ENCODE data around the gene PPP1R9A. TPM values are rescaled to one million over a fixed set of nuclear protein-coding genes. Genes with fewer than 3 reads are reported as not detected.

The PPP1R9A gene
- total RNA-seq, 1 experiment from 2014 or later: not detected

- H3K27me3 ChIP-seq (ENCODE audit: low read length): no peaks in the 10 kb centered on the region
- H3K4me3 ChIP-seq (ENCODE audit: low read length): no peak overlapping the region
- DNase-seq: no peak
- no peak overlapping the region for H2AFZ ChIP-seq (ENCODE audit: low read length)
- H3K27ac ChIP-seq (ENCODE audit: low read length): no peak overlapping the region
- no peak overlapping the region for H3K4me2 ChIP-seq (ENCODE audit: low read depth, low read length, poor library complexity, severe bottlenecking)
- H3K9ac ChIP-seq (ENCODE audit: low read length): no peak overlapping the region
- H3K9me3 ChIP-seq (ENCODE audit: low read length): no peaks in the 10 kb centered on the region
- no peaks in the 10 kb centered on the region for H3K4me1 ChIP-seq (ENCODE audit: low read length)
- no peaks in the 10 kb centered on the region for H3K36me3 ChIP-seq (ENCODE audit: insufficient read depth, low read length)
- H3K79me2 ChIP-seq (ENCODE audit: low read length): no peaks in the 10 kb centered on the region
- H3K9me2 ChIP-seq (replicated peaks; ENCODE audit: insufficient read depth, low read length): no peaks in the 10 kb centered on the region
- no peaks in the 10 kb centered on the region for H4K20me1 ChIP-seq (ENCODE audit: insufficient read depth, low read depth, low read length)
Measured at GRCh38 chr7:95321720-95322119, 414.3 kb downstream of the PPP1R9A start.

- no peaks in the 10 kb centered on the region for H3K79me2 ChIP-seq (ENCODE audit: low read length)
- H3K9me2 ChIP-seq (replicated peaks; ENCODE audit: insufficient read depth, low read length): no peaks in the 10 kb centered on the region
- H3K9ac ChIP-seq (ENCODE audit: low read length): no peak overlapping the region
Measured at GRCh38 chr7:95322396-95322795, 415.0 kb downstream of the PPP1R9A start.

GRCh38 chr7:95322854-95323253 is 415.5 kb downstream of the PPP1R9A start:
- H3K9me2 ChIP-seq (replicated peaks; ENCODE audit: insufficient read depth, low read length): no peaks in the 10 kb centered on the region
- no peak overlapping the region for H3K9ac ChIP-seq (ENCODE audit: low read length)
- H3K9me3 ChIP-seq (ENCODE audit: low read length): no peaks in the 10 kb centered on the region
- H3K4me3 ChIP-seq (ENCODE audit: low read length): no peak overlapping the region
- no peaks in the 10 kb centered on the region for H3K27me3 ChIP-seq (ENCODE audit: low read length)
- no peaks in the 10 kb centered on the region for H4K20me1 ChIP-seq (ENCODE audit: insufficient read depth, low read depth, low read length)
- no peaks in the 10 kb centered on the region for H3K36me3 ChIP-seq (ENCODE audit: insufficient read depth, low read length)
- H2AFZ ChIP-seq (ENCODE audit: low read length): no peak overlapping the region
- no peak for DNase-seq
- H3K4me1 ChIP-seq (ENCODE audit: low read length): no peaks in the 10 kb centered on the region
- H3K79me2 ChIP-seq (ENCODE audit: low read length): no peaks in the 10 kb centered on the region
- H3K27ac ChIP-seq (ENCODE audit: low read length): no peak overlapping the region
- no peak overlapping the region for H3K4me2 ChIP-seq (ENCODE audit: low read depth, low read length, poor library complexity, severe bottlenecking)

More at GRCh38 chr7:95322396-95322795, 415.0 kb downstream of the PPP1R9A start:
- no peaks in the 10 kb centered on the region for H3K4me1 ChIP-seq (ENCODE audit: low read length)
- no peaks in the 10 kb centered on the region for H3K9me3 ChIP-seq (ENCODE audit: low read length)
- no peaks in the 10 kb centered on the region for H3K36me3 ChIP-seq (ENCODE audit: insufficient read depth, low read length)
- H3K4me2 ChIP-seq (ENCODE audit: low read depth, low read length, poor library complexity, severe bottlenecking): no peak overlapping the region
- H4K20me1 ChIP-seq (ENCODE audit: insufficient read depth, low read depth, low read length): no peaks in the 10 kb centered on the region
- DNase-seq: no peak
- H3K4me3 ChIP-seq (ENCODE audit: low read length): no peak overlapping the region
- H3K27ac ChIP-seq (ENCODE audit: low read length): no peak overlapping the region
- no peaks in the 10 kb centered on the region for H3K27me3 ChIP-seq (ENCODE audit: low read length)
- no peak overlapping the region for H2AFZ ChIP-seq (ENCODE audit: low read length)

- Histone ChIP-seq H2AFZ (ENCODE audit: low read length) (no peak overlapping the region), H4K20me1 (ENCODE audit: insufficient read depth, low read depth, low read length) (no peaks in the 10 kb centered on the region), H3K9ac (ENCODE audit: low read length) (no peak overlapping the region), H3K4me2 (ENCODE audit: low read depth, low read length, poor library complexity, severe bottlenecking) (no peak overlapping the region), H3K4me3 (ENCODE audit: low read length) (no peak overlapping the region), H3K79me2 (ENCODE audit: low read length) (no peaks in the 10 kb centered on the region), H3K4me1 (ENCODE audit: low read length) (no peaks in the 10 kb centered on the region), H3K27me3 (ENCODE audit: low read length) (no peaks in the 10 kb centered on the region), H3K36me3 (ENCODE audit: insufficient read depth, low read length) (no peaks in the 10 kb centered on the region), H3K9me3 (ENCODE audit: low read length) (no peaks in the 10 kb centered on the region), H3K9me2 (replicated peaks; ENCODE audit: insufficient read depth, low read length) (no peaks in the 10 kb centered on the region), H3K27ac (ENCODE audit: low read length) (no peak overlapping the region)
- DNase-seq: no peak
Measured at GRCh38 chr7:95323410-95324129, 416.2 kb downstream of the PPP1R9A start.

GRCh38 chr7:95324431-95324830 is 417.0 kb downstream of the PPP1R9A start, which contains the start of gene PON1:
Gene PON1, minus strand, starts transcription at chr7:95324532. Its CDS starts 57 bp downstream, at chr7:95324475.
- Histone ChIP-seq H3K27me3 (ENCODE audit: low read length) (no peaks in the 10 kb centered on the region), H3K36me3 (ENCODE audit: insufficient read depth, low read length) (no peaks in the 10 kb centered on the region), H3K79me2 (ENCODE audit: low read length) (no peaks in the 10 kb centered on the region), H4K20me1 (ENCODE audit: insufficient read depth, low read depth, low read length) (no peaks in the 10 kb centered on the region), H3K27ac (ENCODE audit: low read length) (no peak within 1 kb of the TSS), H3K9me3 (ENCODE audit: low read length) (no peaks in the 10 kb centered on the region), H3K9ac (ENCODE audit: low read length) (no peak within 1 kb of the TSS), H3K4me2 (ENCODE audit: low read depth, low read length, poor library complexity, severe bottlenecking) (no peak within 1 kb of the TSS), H3K9me2 (replicated peaks; ENCODE audit: insufficient read depth, low read length) (no peaks in the 10 kb centered on the region), H2AFZ (ENCODE audit: low read length) (no peak within 1 kb of the TSS), H3K4me3 (ENCODE audit: low read length) (no peak within 1 kb of the TSS), H3K4me1 (ENCODE audit: low read length) (no peaks in the 10 kb centered on the region)
- DNase-seq: no peak

- Histone ChIP-seq H3K27me3 (ENCODE audit: low read length) (no peaks in the 10 kb centered on the region), H3K9ac (ENCODE audit: low read length) (no peak overlapping the region), H3K79me2 (ENCODE audit: low read length) (no peaks in the 10 kb centered on the region), H3K4me3 (ENCODE audit: low read length) (no peak overlapping the region), H3K4me2 (ENCODE audit: low read depth, low read length, poor library complexity, severe bottlenecking) (no peak overlapping the region), H3K9me2 (replicated peaks; ENCODE audit: insufficient read depth, low read length) (no peaks in the 10 kb centered on the region), H2AFZ (ENCODE audit: low read length) (no peak overlapping the region), H3K27ac (ENCODE audit: low read length) (no peak overlapping the region), H3K9me3 (ENCODE audit: low read length) (no peaks in the 10 kb centered on the region), H4K20me1 (ENCODE audit: insufficient read depth, low read depth, low read length) (no peaks in the 10 kb centered on the region), H3K36me3 (ENCODE audit: insufficient read depth, low read length) (no peaks in the 10 kb centered on the region), H3K4me1 (ENCODE audit: low read length) (no peaks in the 10 kb centered on the region)
- DNase-seq: no peak
Measured at GRCh38 chr7:95327356-95327755, 420.0 kb downstream of the PPP1R9A start.

- H4K20me1 ChIP-seq (ENCODE audit: insufficient read depth, low read depth, low read length): no peaks in the 10 kb centered on the region
Measured at GRCh38 chr7:95330204-95330960, 423.0 kb downstream of the PPP1R9A start.

GRCh38 chr7:95330961-95331337 is 423.6 kb downstream of the PPP1R9A start:
- H3K4me2 ChIP-seq (ENCODE audit: low read depth, low read length, poor library complexity, severe bottlenecking): peak overlapping the region; percentile 46
- H3K4me3 ChIP-seq (ENCODE audit: low read length): peak overlapping the region; percentile 29; the same call in 1 of the 2 replicates
- no peak overlapping the region for H2AFZ ChIP-seq (ENCODE audit: low read length)

More at GRCh38 chr7:95330204-95330960, 423.0 kb downstream of the PPP1R9A start:
- DNase-seq: no peak
- no peaks in the 10 kb centered on the region for H3K79me2 ChIP-seq (ENCODE audit: low read length)
- peak overlapping the region; percentile 20; the same call in 1 of the 2 replicates for H2AFZ ChIP-seq (ENCODE audit: low read length)
- no peaks in the 10 kb centered on the region for H3K27me3 ChIP-seq (ENCODE audit: low read length)
- H3K4me2 ChIP-seq (ENCODE audit: low read depth, low read length, poor library complexity, severe bottlenecking): peak overlapping the region; percentile 46
- no peaks in the 10 kb centered on the region for H3K9me2 ChIP-seq (replicated peaks; ENCODE audit: insufficient read depth, low read length)
- H3K4me1 ChIP-seq (ENCODE audit: low read length): no peaks in the 10 kb centered on the region
- no peaks in the 10 kb centered on the region for H3K9me3 ChIP-seq (ENCODE audit: low read length)
- H3K4me3 ChIP-seq (ENCODE audit: low read length): peak overlapping the region; percentile 29; the same call in 1 of the 2 replicates
- no peak overlapping the region; the same call in 1 of the 2 replicates for H3K9ac ChIP-seq (ENCODE audit: low read length)
- H3K27ac ChIP-seq (ENCODE audit: low read length): no peak overlapping the region
- no peaks in the 10 kb centered on the region for H3K36me3 ChIP-seq (ENCODE audit: insufficient read depth, low read length)

More at GRCh38 chr7:95330961-95331337, 423.6 kb downstream of the PPP1R9A start:
- Histone ChIP-seq H3K9ac (ENCODE audit: low read length) (no peak overlapping the region), H4K20me1 (ENCODE audit: insufficient read depth, low read depth, low read length) (no peaks in the 10 kb centered on the region), H3K36me3 (ENCODE audit: insufficient read depth, low read length) (no peaks in the 10 kb centered on the region), H3K9me3 (ENCODE audit: low read length) (no peaks in the 10 kb centered on the region), H3K79me2 (ENCODE audit: low read length) (no peaks in the 10 kb centered on the region), H3K27ac (ENCODE audit: low read length) (no peak overlapping the region), H3K27me3 (ENCODE audit: low read length) (no peaks in the 10 kb centered on the region), H3K4me1 (ENCODE audit: low read length) (no peaks in the 10 kb centered on the region), H3K9me2 (replicated peaks; ENCODE audit: insufficient read depth, low read length) (no peaks in the 10 kb centered on the region)
- no peak for DNase-seq
